ENCODE data around the gene ELFN2.

- TF ChIP-seq GABPA (IDR thresholded peaks at IDR 0.05 in 1 of 2, conservative IDR thresholded peaks at IDR 0.05 in 1 of 2) = no peak
- TF ChIP-seq YY1 (IDR thresholded peaks at IDR 0.05) = no peak
- no peak for TF ChIP-seq CTCF (IDR thresholded peaks at IDR 0.05; ENCODE audit: low read depth, low read length, missing input control)
Observed at GRCh38 chr22:37378642-37379058, 48.6 kb downstream of the ELFN2 start.

All from liver (tissue), 3 donors.